Spleen (tissue), 7 donors: ENCODE measurements around the gene ARID1A.

Experiments used
- POLR2A ChIP-seq, 3 donors: fragments of 450-650 bp; IDR thresholded peaks; one replicate each; pipeline ENCODE4 v1.5.1; 2017; ENCODE audit warnings: antibody characterized with exemption in 3 of 3, mild to moderate bottlenecking in 1 of 3
- POLR2AphosphoS5 ChIP-seq, 3 donors: sonication (generic); formaldehyde crosslinking; IDR thresholded peaks; one replicate each; pipeline ENCODE4 v1.5.1; 2017; ENCODE audit warnings: antibody characterized with exemption in 3 of 3
- TF ChIP-seq, protein P1 (sequence below), 11 experiments: fragments of 200-600 bp in 7 of 11; fragments of 450-650 bp in 4 of 11; sonication (generic) in 4 of 11; IDR thresholded peaks in 8 of 11; conservative IDR thresholded peaks in 3 of 11; 1 replicate in 7 of 11; 2 replicates in 4 of 11; pipeline versions ENCODE4 v1.4.0 to v1.8.0; 2016 to 2021; ENCODE audit warnings: antibody characterized with exemption in 11 of 11, inconsistent platforms in 4 of 11, mild to moderate bottlenecking in 1 of 11
- donor health status: DM: no; HTN: no; CAD: no; lungs with moderate emphysema.
- donor health status: DM: no; HTN: no; CAD: no.
- donor health status: DM: no; HTN: no; CAD: no.

GRCh38 chr1:26743426-26744059 is 47.7 kb downstream of the ARID1A start:
- TF ChIP-seq, protein P1, sequence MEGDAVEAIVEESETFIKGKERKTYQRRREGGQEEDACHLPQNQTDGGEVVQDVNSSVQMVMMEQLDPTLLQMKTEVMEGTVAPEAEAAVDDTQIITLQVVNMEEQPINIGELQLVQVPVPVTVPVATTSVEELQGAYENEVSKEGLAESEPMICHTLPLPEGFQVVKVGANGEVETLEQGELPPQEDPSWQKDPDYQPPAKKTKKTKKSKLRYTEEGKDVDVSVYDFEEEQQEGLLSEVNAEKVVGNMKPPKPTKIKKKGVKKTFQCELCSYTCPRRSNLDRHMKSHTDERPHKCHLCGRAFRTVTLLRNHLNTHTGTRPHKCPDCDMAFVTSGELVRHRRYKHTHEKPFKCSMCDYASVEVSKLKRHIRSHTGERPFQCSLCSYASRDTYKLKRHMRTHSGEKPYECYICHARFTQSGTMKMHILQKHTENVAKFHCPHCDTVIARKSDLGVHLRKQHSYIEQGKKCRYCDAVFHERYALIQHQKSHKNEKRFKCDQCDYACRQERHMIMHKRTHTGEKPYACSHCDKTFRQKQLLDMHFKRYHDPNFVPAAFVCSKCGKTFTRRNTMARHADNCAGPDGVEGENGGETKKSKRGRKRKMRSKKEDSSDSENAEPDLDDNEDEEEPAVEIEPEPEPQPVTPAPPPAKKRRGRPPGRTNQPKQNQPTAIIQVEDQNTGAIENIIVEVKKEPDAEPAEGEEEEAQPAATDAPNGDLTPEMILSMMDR (IDR thresholded peaks at IDR 0.05 in 8 of 11, conservative IDR thresholded peaks at IDR 0.05 in 3 of 11) = no peak
- no peak for TF ChIP-seq POLR2AphosphoS5 (IDR thresholded peaks at IDR 0.05)
- peak in 1 of 3 donors; percentile 46 for TF ChIP-seq POLR2A (IDR thresholded peaks at IDR 0.05)
